HG02870 (cell line): ENCODE data around the gene MAP3K3.

Experiments used
- ATAC-seq: cut with Tn5 transposase; IDR thresholded peaks from one replicate; pipeline ENCODE4 v1.9.1; 2021; ENCODE audit warnings: mild to moderate bottlenecking, moderate library complexity; ENCODE audit not compliant: unreplicated experiment

The MAP3K3 gene

DNA sequence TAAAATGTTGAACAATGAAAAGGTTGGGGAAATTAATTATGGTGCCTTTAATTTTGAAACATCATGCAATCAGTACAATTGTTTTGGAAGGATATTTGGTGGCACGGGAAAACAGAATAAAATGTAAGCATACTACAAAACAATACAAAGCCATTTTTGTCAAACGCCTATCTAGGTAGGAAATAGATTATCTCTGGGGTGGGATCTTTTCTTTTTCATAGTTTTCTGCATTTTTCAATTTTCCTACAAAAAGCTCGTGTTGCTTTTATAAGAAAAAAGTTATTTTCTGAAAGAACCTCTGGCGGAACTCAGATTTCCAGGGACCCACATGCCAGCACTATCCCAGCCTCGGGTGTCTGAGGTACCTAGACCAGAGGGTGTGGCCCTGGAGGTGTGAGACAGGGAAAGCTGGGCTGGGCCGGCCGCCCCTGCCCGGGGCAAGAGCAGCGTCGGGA lies 961 bp upstream of the MAP3K3 start:
- no peak for ATAC-seq

DNA sequence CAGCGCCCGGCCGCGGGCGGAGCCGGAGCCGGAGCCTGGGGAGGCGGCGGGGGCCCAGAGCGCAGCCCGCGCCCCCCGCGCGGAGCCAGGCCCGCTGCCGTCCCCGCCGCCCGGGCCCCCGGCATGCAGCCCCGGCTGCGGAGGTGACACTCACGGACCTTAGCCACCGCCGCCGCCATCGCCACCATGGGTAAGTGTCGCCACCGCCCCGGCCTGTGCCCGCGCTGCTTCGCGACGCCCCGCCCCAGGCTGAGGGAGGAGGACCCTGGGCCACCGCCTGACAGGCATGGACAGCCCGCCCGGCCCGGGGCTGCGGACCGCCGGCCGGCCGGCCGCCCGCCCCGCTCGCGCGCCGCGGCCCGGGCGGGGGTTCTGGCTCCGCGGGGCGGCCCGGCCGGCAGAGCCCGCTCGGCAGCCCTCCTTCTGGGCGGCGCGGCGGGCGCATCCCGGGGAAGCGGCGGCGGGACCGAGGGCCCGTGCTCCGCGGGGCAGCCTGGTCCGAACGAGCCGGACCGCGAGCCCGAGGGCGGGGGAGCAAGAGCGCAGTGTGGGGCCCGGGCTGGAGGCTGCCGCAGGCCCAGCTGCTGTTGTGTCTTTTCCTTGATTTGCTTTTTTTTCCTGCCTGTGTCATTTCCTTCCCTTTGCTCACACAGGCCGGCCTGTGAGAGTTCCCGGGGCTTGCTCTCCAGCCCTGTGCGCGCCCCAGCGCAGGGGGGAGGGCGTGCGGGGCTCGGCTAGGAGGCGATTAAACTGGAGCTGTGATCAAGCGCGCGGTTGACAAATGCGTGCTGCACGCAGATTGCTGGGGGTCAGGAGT lies 565 bp downstream of the MAP3K3 start:
- peak; percentile 31 for ATAC-seq

DNA sequence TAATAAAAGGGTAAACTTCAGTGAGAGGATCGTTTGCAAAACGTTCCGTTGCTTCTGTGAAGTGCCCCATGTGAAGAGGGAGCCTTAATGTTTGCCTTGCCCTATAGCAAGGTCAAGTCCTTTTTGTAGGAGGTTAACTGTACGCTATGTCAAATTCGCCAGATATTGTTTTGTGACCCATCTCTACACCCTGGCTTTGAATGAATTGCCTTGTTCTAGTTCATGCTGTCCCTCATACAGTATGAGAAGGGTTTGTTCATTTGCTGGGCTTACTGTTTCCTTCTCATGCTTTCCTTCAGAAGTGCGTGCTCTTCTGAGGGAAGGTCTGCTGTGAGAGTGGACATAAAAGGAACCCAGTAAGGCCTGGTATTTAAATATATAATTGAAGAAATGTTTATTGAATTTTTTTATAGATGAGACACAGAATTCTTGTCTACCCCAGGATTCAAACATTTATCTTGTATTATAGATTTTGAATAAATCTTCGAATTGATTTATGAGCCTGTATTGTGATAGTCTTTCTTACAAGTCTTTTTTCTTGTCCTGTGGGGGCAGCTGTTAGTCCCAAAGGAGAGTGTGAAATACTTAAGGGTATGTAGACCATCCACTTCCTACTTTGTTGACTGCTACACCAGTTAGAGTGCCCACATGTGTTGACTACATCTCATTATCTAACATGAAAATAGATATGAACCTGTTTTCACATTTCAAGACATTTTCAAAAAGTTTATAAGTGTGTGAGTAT lies 1.7 kb downstream of the MAP3K3 start:
- ATAC-seq, result no peak

DNA sequence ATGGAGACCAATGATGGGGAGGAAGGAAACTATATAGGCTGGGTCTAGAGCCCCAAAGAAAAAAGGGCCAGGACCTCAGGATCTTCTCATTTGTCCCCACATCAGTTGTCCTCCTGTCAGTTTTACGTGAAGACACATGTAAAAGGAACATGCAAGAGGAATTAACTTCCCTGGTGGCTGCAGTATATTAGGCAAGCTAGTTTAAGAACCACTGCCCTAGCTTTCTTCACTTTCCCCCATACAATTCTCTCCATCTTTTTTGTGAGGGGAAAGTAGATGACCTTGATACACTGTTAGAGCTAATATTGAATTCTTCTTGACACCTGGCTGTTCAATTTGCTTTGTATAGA lies 2.3 kb downstream of the MAP3K3 start:
- no peak for ATAC-seq

DNA sequence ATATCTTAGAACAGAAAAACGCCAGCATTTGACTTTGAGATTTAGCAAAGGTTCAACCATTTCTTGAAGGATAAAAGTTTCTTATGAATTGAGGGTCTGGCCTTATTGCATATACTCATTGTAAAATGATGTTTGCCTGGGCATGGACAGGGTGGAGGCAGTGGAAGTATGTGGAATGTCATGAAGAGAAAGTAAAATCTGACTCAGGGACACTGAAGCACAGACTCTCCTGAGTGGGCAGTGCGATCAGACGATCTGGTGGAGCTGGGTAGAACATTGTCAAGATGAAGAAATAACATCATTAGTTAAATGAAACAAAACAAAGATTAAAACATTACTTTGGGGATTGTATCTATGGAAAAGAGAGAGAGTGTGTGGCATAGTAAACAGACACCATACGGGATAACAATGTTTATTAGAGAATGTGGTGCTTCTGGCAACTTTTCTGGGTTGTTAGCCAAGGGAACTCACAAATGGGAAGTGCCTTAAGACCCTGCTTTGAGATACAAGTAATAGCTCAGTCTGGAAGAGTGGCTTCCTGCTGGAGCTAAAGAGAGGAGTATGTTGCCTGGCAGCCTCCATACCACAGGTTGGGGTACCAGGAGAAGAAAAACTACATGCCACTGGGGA lies 4.4 kb downstream of the MAP3K3 start:
- ATAC-seq, result no peak

DNA sequence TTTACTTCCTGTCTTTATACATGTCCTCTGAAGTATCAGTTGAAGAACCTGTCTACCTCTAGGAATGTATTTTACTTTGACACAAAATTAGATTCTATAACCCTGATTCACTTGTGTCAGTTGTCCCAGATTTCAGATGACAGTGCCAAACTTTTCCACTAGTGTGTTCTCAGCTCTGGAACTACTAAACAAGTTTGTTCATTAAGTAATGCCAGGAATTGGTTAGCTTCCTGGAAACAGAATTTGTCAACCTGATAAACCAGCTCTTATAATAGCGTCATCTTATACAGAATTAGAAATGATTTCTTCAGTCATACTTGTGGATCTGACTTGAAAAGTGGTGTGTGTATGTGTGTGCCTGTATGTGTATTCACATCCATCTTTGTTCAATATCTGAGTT lies 7.4 kb downstream of the MAP3K3 start:
- no peak for ATAC-seq

DNA sequence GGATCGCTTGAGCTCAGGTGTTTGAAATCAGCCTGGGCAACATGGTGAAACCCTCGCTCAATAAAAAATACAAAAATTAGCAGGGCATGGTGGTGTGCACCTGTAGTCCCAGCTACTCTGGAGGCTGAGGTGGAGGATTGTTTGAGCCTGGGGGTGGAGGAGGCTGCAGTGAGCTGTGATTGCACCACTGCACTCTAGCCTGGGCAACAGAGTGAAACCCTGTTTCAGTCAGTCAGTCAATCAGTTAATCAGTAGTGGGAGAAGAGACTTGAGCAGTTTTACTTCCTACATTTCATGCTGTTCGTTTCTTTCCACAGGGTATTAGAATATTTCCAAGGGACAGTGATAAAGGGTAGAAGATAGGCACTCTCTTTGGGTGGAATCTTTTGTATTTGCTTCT lies 8.8 kb downstream of the MAP3K3 start:
- no peak for ATAC-seq

DNA sequence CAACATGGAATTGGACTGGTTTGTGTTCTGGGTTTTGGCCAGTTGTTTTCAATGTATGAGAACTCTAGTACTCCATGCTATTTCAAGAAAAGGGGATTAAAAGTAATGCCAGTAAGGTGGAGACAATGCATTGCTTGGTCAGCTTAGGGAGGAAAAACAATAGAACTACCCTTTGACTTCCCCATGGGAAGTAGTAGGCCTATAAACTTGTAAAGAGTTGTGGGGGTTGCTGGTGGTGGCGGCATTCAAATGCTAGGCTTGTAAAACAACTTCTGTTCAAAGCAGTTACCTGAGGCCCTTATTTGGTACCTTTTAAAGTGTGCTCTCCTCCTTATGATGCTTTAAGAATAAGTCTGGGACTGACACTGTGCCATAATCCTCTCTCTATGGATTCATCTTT lies 9.4 kb downstream of the MAP3K3 start:
- no peak for ATAC-seq

DNA sequence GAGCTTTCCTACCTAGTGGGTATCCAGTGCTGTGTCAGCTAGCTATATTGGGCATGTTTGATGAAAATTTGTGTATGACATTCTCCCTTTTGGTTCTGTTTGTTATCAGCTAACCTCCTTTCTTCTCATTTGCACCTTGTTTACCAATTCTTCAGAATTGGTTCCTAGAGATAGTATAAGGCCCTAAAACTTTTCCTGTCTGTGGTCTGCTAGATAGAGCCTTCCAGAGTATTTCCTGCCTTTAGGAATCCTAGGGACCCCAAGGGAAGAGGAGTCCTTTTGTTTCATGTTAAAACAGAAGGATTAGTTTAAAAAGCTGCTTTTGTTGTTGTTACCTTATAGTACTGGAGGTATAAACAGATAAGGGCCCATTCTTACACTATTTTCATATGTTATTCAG lies 11.5 kb downstream of the MAP3K3 start:
- ATAC-seq, result no peak

DNA sequence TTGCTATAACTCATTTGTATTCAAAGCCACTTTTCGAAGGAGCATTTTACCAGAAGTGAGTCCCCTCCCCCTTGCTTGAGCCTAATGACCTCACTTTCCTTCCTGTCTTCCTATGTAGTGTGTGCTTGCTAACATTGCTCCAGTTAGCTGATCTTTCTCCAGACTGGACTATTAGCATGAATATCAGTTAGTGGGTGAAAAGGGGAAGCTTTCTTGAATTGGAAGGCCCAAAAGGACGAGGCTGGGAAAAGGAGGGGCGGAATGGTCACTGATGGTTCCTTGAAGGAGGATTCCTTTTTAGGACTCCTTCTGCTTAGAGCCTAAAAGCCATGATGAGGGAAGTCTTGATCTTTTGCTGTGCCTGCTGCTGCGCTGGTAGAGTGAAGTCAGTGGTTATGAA lies 11.9 kb downstream of the MAP3K3 start:
- no peak for ATAC-seq

DNA sequence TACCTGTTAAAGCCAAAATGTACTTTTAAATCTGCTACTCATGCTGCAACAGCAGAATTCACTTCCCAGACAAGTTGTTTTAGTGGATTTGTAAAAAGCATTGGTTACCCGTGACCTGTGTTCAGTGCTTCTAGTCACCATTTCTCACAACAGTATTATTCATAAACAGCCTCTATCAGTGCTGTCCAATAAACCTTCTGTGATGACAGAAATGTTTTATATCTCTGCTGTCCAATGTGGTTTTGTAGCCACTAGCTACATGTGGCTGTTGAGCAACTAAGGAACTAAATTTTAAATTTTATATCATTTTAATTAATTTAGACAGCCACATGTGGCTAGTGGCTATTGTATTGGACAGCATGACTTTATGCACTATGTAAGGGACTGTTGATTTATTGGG lies 12.6 kb downstream of the MAP3K3 start:
- no peak for ATAC-seq

DNA sequence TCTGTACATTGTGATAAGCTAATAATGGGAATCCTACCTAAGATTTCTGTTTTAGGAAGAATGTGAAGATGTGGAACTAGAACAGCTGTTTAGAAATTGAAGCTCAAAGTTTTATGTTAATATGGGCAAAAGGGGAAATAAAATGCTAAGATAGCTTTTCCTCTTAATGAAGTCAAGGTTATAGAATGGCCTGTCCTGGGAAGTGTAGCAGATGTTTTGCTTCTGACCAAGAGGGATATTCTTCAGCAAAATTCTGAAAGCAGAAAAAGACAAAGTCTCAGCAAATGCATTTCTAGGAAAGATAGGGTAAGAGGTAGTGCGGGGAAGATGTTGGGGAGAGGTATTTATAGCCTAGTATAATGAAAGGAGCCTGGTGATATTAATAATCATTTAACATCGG lies 13.1 kb downstream of the MAP3K3 start:
- no peak for ATAC-seq

DNA sequence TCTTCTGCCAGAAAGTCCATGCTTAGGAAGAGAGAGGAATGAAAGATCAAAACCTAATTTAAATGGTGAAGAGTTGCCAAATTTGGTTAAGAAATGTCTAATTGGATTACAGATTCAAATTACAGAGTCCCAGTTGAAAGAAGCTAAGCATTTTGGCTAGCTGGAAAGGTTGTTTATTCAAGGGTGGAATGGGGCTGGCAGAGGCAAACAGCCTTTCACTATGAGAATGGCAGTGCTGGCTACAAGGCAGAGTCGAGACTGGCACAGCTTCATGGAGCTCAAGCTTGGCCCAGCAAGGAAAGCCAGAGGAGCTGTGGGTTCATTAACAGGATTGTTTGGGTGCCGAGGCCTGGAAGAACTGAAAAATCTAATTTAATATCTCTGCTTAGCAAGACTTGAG lies 13.6 kb downstream of the MAP3K3 start:
- ATAC-seq, result no peak

DNA sequence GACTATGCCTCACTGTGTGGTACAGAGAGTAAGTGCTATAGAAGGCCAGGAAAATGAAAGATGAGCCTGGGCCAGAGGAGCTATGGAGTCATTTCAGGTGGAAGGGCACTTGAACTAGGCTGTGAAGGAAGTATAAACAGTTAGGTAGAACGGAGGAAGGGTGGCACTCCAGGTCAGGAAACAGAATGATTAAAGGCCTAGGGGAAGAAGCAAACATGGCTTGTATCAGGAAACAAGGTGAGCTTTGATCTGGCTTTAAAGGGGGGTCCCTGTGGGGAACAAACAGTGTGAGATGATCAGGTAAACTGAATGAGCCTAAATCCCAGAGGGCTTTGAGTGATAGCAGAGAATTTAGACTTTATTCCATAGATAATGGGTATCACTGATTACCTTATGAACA lies 16.9 kb downstream of the MAP3K3 start:
- no peak for ATAC-seq

DNA sequence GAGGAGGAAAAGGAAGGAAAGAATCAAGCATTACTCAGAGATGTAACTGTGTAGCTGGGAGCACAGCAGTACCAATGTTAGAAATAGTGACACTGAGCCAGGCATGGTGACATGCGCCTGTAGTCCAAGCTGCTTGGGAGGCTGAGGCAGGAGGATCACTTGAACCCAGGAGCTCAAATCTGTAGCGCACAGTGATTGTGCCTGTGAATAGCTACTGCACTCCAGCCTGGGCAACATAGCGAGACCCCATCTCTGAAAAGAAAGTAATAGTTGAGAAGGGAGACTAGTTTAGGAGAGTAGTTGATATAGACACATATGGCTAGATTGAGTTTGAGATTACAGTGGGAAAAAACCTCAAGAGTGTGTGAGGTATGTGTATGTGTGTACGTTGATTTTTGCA lies 17.8 kb downstream of the MAP3K3 start:
- no peak for ATAC-seq

DNA sequence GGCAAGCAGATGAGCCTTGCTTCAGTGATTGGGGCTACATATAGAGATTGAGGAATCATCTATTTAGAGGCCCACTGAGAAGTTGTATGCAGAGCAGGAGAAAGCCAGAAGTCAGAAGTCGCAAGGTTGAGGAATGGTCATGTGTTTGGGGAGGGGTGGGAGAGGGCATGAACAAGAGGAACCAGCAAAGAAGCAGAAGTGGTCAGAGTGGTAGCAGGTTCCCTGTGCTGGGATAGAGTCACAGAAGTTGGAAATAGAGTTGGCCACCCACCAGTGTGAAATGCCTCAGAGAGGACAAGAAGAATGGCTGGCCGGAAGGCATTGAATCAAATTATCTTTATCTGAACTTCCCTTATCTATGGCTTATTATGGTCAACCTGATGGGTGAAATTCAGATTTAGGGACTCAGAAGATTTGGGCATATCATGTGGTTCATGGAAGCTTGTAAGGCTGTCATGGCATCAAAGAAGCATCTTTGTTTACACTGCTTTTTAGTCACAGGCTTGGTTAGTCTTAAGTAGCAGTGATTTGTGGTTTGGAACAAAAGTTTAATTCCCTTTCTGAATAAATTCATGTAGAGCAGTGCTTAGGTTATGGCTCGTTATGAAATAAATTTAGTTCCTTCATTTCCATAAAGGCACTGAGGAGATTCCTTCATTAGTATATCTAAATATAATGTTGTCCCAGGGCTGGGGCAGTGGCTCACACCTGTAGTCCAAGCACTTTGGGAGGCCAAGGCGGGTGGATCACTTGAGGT lies 19.7 kb downstream of the MAP3K3 start:
- no peak for ATAC-seq

DNA sequence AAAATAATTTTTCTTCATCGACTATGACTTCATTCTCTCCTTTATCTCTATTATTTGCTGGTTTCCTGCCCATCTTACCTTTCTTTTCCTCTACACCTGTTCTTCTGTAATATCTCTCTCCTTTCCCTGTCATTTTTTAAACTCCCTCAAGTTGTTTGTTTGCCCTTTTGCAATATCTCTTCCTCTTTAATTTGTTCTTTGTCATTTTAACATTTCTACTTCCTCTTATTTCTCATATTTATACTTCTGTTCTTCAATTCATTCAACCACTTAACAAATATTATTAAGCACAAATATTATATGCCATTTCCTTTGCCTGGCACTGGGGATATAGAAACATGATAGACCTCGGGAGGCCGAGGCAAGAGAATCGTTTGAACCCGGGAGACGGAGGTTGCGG lies 22.6 kb downstream of the MAP3K3 start:
- no peak for ATAC-seq

DNA sequence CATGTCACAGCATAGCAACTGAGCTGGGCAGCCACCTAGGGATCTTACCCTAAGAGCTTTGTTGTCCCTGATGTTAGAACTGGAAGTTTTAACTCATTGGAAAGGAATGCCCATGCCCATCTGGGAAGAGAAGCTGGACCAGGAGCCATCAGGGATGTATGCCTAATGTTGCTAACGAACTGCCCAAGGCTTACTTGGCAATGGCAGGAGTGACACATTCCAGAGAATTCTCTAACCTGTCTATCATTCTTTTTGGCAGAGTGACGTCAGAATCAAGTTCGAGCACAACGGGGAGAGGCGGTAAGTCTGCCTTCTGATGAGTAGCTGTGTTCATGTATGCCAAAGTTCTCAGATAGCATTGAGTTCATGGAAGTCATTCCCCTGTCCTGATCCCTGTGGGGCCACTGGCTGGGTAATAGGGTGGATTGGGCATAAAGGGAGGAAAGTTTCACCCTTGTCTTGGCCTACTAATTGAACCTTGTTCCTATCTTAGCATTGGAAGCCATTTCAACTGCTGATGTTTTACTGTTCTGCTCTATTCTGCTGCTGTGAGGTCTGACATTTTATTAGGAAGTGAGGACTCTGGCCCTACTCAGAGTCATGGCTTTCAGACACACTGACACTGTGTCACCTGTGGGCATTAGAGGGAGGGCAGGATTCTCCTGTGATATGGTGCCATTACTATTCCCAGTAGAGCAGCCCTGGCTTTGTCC lies 23.7 kb downstream of the MAP3K3 start:
- peak; percentile 60 for ATAC-seq

DNA sequence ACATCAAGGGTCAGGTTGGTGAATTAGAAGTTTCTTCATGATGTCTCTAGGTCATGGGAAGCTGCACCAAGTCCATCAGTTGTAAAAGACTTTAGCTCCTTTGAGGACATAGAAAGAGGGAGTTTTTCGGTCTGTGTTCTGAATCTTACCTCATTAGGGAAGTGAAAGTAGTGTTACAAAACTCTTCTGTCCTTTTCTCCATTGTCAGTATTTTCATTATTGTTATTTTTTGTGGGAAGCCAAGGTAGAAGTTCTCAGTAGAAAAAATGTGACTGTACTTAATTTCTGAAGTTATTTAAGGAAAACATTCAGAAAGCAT lies 24.2 kb downstream of the MAP3K3 start:
- peak; percentile 86 for ATAC-seq

DNA sequence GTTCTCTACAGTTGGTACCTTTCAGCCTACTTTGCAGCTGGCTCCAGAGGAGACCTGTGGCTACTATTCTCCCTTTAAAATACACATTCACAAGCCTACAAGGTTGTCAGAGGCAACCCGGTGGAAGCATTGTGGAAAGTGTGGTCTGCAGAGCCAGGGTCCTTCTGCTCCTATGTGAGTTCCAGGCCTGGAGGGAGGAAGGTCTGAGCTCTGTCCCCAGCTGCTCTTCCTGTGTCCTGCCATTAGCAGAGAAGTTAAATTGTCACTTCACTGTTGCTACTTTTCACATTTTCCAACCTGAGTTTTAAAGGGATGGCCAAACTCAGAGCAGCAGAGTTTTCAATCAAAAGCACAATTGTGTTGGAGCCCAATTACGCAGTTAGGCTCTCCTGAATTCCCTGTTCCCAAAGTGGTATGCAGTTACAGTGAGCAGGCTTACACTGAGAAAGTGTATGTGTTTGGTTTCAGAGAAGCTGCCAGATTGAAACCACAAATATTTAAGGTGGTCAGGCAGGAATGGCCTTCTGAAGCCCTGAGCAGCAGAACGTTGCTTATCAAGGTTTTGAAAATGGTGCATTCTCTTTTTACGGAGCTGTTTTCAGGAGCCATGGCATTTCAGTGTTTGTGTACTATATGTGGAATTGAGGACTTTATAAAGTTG lies 25.0 kb downstream of the MAP3K3 start:
- peak; percentile 12 for ATAC-seq
